K562 (cell line): Measurements from ENCODE around the gene COX5A. TPM values are rescaled to one million over a fixed set of nuclear protein-coding genes. Genes with fewer than 3 reads are reported as not detected.
A peak's percentile ranks its signal among the peaks of the same experiment; 100 is the strongest.

Experiments used
- ATAC-seq: fragments of 200-7000 bp; cut with Tn5 transposase; 3 replicates; pipeline ENCODE4 v1.9.1; 2020; ENCODE audit warnings: moderate library complexity
- BruUV-seq: library from RNA; stranded (reverse); fragments of 400-500 nt; replicated peaks from 2 replicates; lab custom pipeline; 2021; lab: Mats Ljungman, UMichigan
- CTCF ChIA-PET: fragments of 300-600 bp; formaldehyde crosslinking; extraction: SDS; loops from one replicate; lab custom pipeline; 2021; ENCODE audit warnings: low intra/inter-chr PET ratio; lab: Yijun Ruan, JAX
- POLR2A ChIA-PET: fragments of 300-600, 350-650 bp; sonication (Branson Sonifier 250); formaldehyde crosslinking; extraction: SDS; loops from one replicate; lab custom pipeline; 2021; ENCODE audit warnings: antibody characterized with exemption, inconsistent platforms; lab: Yijun Ruan, JAX
- DNase-seq, 4 experiments: peaks; one replicate each; pipeline versions ENCODE4 v3.0.0 to v3.0.0-alpha.2; 2011 to 2018; ENCODE audit warnings: low spot score in 3 of 4, mixed read lengths in 3 of 4; ENCODE audit errors: extremely low read depth in 1 of 4
- FAIRE-seq: peaks from 2 replicates; lab custom pipeline; 2011; peaks lifted over from hg19 to GRCh38; lab: Jason Lieb, UNC
- H2AFZ ChIP-seq: 2 replicates; pipeline ENCODE4 v1.6.0; 2011; ENCODE audit warnings: low read depth, low read length, control low read depth, inconsistent platforms
- H3K27ac ChIP-seq: fragments of 200-600 bp; 3 replicates; pipeline ENCODE4 v1.8.0; 2011; ENCODE audit warnings: low read depth, mild to moderate bottlenecking, control low read depth, inconsistent platforms, low read length, moderate library complexity, mixed read lengths; ENCODE audit errors: extremely low read depth
- H3K27me3 ChIP-seq, 2 experiments: fragments of 300-600 bp in 1 of 2; 2 replicates in 1 of 2; 3 replicates in 1 of 2; pipeline versions ENCODE4 v1.6.0 to v1.8.0; 2011; ENCODE audit warnings: inconsistent platforms in 2 of 2, low read length in 2 of 2, mild to moderate bottlenecking in 1 of 2, mixed read lengths in 1 of 2, moderate library complexity in 1 of 2; ENCODE audit not compliant: control insufficient read depth in 2 of 2, insufficient read depth in 2 of 2
- H3K36me3 ChIP-seq: fragments of 300-600 bp; 3 replicates; pipeline ENCODE4 v1.8.0; 2011; ENCODE audit warnings: mild to moderate bottlenecking, low read length, inconsistent platforms; ENCODE audit not compliant: control insufficient read depth, insufficient read depth
- H3K4me1 ChIP-seq, 2 experiments: fragments of 200-600 bp in 1 of 2; replicated peaks in 1 of 2; 2 replicates in 1 of 2; 3 replicates in 1 of 2; pipeline versions ENCODE4 v1.5.1 to v1.8.0; 2011; ENCODE audit warnings: inconsistent platforms in 2 of 2, low read length in 2 of 2, mild to moderate bottlenecking in 1 of 2, mixed read lengths in 1 of 2, moderate library complexity in 1 of 2; ENCODE audit not compliant: control insufficient read depth in 2 of 2, insufficient read depth in 2 of 2
- H3K4me2 ChIP-seq: 2 replicates; pipeline ENCODE4 v1.6.1; 2011; ENCODE audit warnings: low read length, control low read depth, inconsistent platforms, mixed read lengths; ENCODE audit not compliant: insufficient read depth
- H3K4me3 ChIP-seq: fragments of 200-600 bp; sonication (generic), shearing (Covaris generic); 2 replicates; pipeline ENCODE4 v1.5.1; 2016; ENCODE audit warnings: control low read depth, inconsistent platforms
- H3K79me2 ChIP-seq: fragments of 200-600 bp; 3 replicates; pipeline ENCODE4 v1.8.0; 2011; ENCODE audit warnings: low read length, inconsistent platforms; ENCODE audit not compliant: control insufficient read depth, insufficient read depth
- H3K9ac ChIP-seq, 2 experiments: 2 replicates each; pipeline versions ENCODE4 v1.6.0 to v1.6.1; 2011; ENCODE audit warnings: low read depth in 2 of 2, low read length in 2 of 2, control low read depth in 1 of 2, inconsistent platforms in 1 of 2, mild to moderate bottlenecking in 1 of 2, mixed read lengths in 1 of 2; ENCODE audit not compliant: insufficient read depth in 1 of 2
- H3K9me1 ChIP-seq: one replicate; pipeline ENCODE4 v1.6.0; 2011; ENCODE audit warnings: inconsistent platforms, mild to moderate bottlenecking, low read length, moderate library complexity; ENCODE audit not compliant: control insufficient read depth, insufficient read depth
- H3K9me3 ChIP-seq: replicated peaks from 2 replicates; pipeline ENCODE4 v1.5.1; 2011; ENCODE audit warnings: low read depth, low read length, inconsistent platforms; ENCODE audit not compliant: control insufficient read depth, insufficient read depth
- H4K20me1 ChIP-seq: replicated peaks from 2 replicates; pipeline ENCODE4 v1.6.1; 2011; ENCODE audit warnings: low read length, inconsistent platforms, mixed read lengths; ENCODE audit not compliant: control insufficient read depth, insufficient read depth
- ELK1 ChIP-seq: sonication (generic); formaldehyde crosslinking; IDR thresholded peaks from 2 replicates; pipeline ENCODE4 v1.8.1; 2022; ENCODE audit warnings: missing genetic modification reagents
- HNRNPLL ChIP-seq: fragments of 200-400 bp; formaldehyde crosslinking; IDR thresholded peaks from 2 replicates; pipeline ENCODE4 v1.6.1; 2017; ENCODE audit warnings: low read length, low read depth, mild to moderate bottlenecking; ENCODE audit not compliant: poor library complexity, severe bottlenecking
- JUND ChIP-seq, 2 experiments: IDR thresholded peaks; 2 replicates in 1 of 2; 3 replicates in 1 of 2; pipeline ENCODE4 v1.6.1; 2011; ENCODE audit warnings: borderline replicate concordance in 2 of 2, low read depth in 2 of 2, low read length in 2 of 2, improper control_type of control experiment in 1 of 2, missing biosample characterization in 1 of 2, missing genetic modification characterization in 1 of 2, missing genetic modification reagents in 1 of 2
- L3MBTL2 ChIP-seq: fragments of 450-650 bp; IDR thresholded peaks from 2 replicates; pipeline ENCODE4 v1.6.1; 2016; ENCODE audit warnings: mild to moderate bottlenecking, moderate library complexity
- MAFG ChIP-seq: fragments of 450-650 bp; conservative IDR thresholded peaks from 2 replicates; pipeline ENCODE4 v1.6.1; 2016; ENCODE audit warnings: missing genetic modification characterization, missing compliant biosample characterization
- MAZ ChIP-seq, 2 experiments: fragments of 450-650 bp in 1 of 2; sonication (generic) in 1 of 2; formaldehyde crosslinking; IDR thresholded peaks in 1 of 2; conservative IDR thresholded peaks in 1 of 2; 2 replicates each; pipeline versions ENCODE4 v1.4.0 to v1.5.0; 2020; ENCODE audit warnings: mild to moderate bottlenecking in 1 of 2, missing genetic modification reagents in 1 of 2
- NR2C1 ChIP-seq, 2 experiments: fragments of 450-650 bp; IDR thresholded peaks; 2 replicates each; pipeline ENCODE4 v1.6.1; 2017; ENCODE audit warnings: mild to moderate bottlenecking in 2 of 2, antibody characterized with exemption in 1 of 2, inconsistent platforms in 1 of 2, missing compliant biosample characterization in 1 of 2, missing genetic modification characterization in 1 of 2
- PHF20 ChIP-seq: fragments of 450-650 bp; IDR thresholded peaks from 2 replicates; pipeline ENCODE4 v1.6.1; 2018; ENCODE audit not compliant: partially characterized antibody
- PPARD ChIP-seq: fragments of 250-450 bp; sonication (Bioruptor Pico); IDR thresholded peaks from 2 replicates; pipeline ENCODE4 v1.8.0; 2022; ENCODE audit warnings: inconsistent platforms, mild to moderate bottlenecking, moderate library complexity
- PTBP1 ChIP-seq: fragments of 200-400 bp; formaldehyde crosslinking; IDR thresholded peaks from 2 replicates; pipeline ENCODE4 v1.6.1; 2017; ENCODE audit warnings: low read depth, low read length
- TAF1 ChIP-seq: IDR thresholded peaks from 2 replicates; pipeline ENCODE4 v1.6.1; 2011; ENCODE audit warnings: mild to moderate bottlenecking, low read length, moderate library complexity; ENCODE audit not compliant: insufficient read depth, control insufficient read depth, severe bottlenecking; ENCODE audit errors: extremely low read depth
- TBL1XR1 ChIP-seq, 2 experiments: IDR thresholded peaks; 2 replicates each; pipeline ENCODE4 v1.6.1; 2012; ENCODE audit warnings: improper control_type of control experiment in 2 of 2, low read length in 2 of 2, mild to moderate bottlenecking in 1 of 2
- TCFL5 ChIP-seq: fragments of 250-450 bp; sonication (Bioruptor Pico); conservative IDR thresholded peaks from 2 replicates; pipeline ENCODE4 v1.6.1; 2021; ENCODE audit warnings: mild to moderate bottlenecking, moderate library complexity, matching md5 sums
- ZBTB7A ChIP-seq: IDR thresholded peaks from 2 replicates; pipeline ENCODE4 v1.6.1; 2011; ENCODE audit warnings: low read depth, mild to moderate bottlenecking, low read length, moderate library complexity, borderline replicate concordance; ENCODE audit not compliant: control insufficient read depth
- ZNF212 ChIP-seq: fragments of 450-650 bp; formaldehyde crosslinking; IDR thresholded peaks from 2 replicates; pipeline ENCODE4 v1.4.0; 2020; ENCODE audit warnings: mild to moderate bottlenecking
- WGBS: fragments of 100-300 bp; shearing (Covaris generic); methylation state at CpG from one replicate; pipeline ENCODE4 v1.1.6; 2016; ENCODE audit warnings: low coverage, mixed read lengths; ENCODE audit not compliant: insufficient coverage; ENCODE audit errors: missing lambda C conversion rate; 5-methylcytosine and 5-hydroxymethylcytosine counted together
- in situ Hi-C: fragments of 300-500 bp; cut with MboI; formaldehyde crosslinking; loops from 4 replicates; pipeline ENCODE4 v1.15.0; 2018; ENCODE audit warnings: inconsistent platforms, mixed read lengths
- intact Hi-C: fragments of 100-400 bp; cut with micrococcal nuclease; formaldehyde crosslinking; loops from 2 replicates; pipeline ENCODE4 v1.14.2; 2022
- polyA plus RNA-seq, 8 experiments: library from polyadenylated mRNA; depleted of rRNA in 4 of 8; stranded (reverse) in 5 of 8; unstranded in 3 of 8; fragments of >200 nt; fragmentation: Nextera tagmentation in 2 of 8; fragmentation: Illumina TruSeq in 1 of 8; extraction: Ambion mirVana in 2 of 8; extraction: Trizol in 1 of 8; gene quantifications; 2 replicates each; pipeline versions ENCODE4 v1.2.1 to v1.2.3, GENCODE V29; 2011 to 2014; ENCODE audit warnings: inconsistent platforms in 1 of 8, missing spikeins in 1 of 8
- total RNA-seq, 7 experiments: library from RNA; depleted of rRNA in 6 of 7; stranded (reverse); fragments of >200 nt in 6 of 7; fragmentation: Illumina TruSeq in 2 of 7; extraction: Trizol in 2 of 7; gene quantifications; 2 replicates each; pipeline versions ENCODE4 v1.2.1 to v1.2.3, GENCODE V29; 2011 to 2021; ENCODE audit warnings: low replicate concordance in 1 of 7
- TF ChIP-seq, protein P1 (sequence below): sonication (generic); formaldehyde crosslinking; IDR thresholded peaks from 2 replicates; pipeline ENCODE4 v1.8.1; 2023; ENCODE audit warnings: mild to moderate bottlenecking, missing genetic modification reagents

COX5A gene
- total and polyA plus RNA-seq, 9 of the 15 experiments (the other 6 are each of a cell fraction or from before 2014, with no cell fraction given) = 86.8 to 553 (median 371) TPM

DNA sequence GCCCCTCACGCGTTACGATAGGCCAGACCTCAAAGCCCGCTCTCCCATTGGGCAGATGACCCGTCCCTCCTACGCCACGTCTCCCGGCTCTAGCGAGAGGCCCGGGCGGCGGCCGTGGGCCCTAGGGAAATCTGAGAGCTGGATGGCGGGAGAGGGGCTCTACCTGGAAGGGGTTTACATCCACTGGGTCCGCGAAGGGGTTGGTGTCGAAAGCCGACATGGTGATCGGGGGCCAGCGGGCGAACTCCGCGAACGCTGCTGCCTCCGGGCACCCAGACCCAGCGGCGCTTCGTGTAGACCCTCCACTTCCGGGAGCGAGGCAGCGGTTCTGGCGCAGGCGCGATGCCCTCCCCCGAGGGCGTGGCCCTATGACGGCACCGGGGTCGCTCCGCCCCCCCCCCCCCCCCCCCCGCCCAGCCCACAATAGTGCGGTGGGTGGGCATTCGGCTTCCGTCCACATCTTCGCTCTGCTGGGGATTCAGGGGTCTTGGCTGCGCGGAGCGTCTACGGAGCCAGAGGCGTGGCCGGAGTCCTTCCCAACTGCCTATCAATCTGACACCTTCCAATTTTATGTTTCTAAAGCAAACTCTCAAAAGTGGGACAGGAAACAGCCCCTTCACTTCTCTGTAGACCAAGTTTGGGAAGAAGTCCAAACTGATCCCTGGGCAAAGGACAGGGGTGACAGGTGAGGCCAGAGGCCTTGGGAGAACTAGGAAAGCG is 64.7 kb downstream of the COX5A start, which contains the start of gene SCAMP2:
Gene SCAMP2, minus strand, starts transcription at position 330 of the 720 bp plus-strand sequence. Its CDS starts 110 bp downstream, at position 220.
- no TSS peak for BruUV-seq
- WGBS = under 1% methylated on average over 26 of the region's 52 CpGs
- TF ChIP-seq HNRNPLL (peak; percentile 51), TCFL5 (CRISPR knock-in tag) (no peak), TBL1XR1 (IDR thresholded peaks at IDR 0.05; ENCODE audit: low read length in 2 of 2) (0 out of 4 replicates have a peak, but pooled peaks of 1 of the 2 experiments have one; percentile 8), PPARD (CRISPR knock-in tag) (no peak), ZNF212 (CRISPR knock-in tag) (no peak), NR2C1 (IDR thresholded peaks at IDR 0.05) (no peak), NR2C1 (tag; IDR thresholded peaks at IDR 0.05) (peak; percentile 50; the same call in 1 of the 2 replicates), ELK1 (no peak), ZBTB7A (peak; percentile 72; the same call in 1 of the 2 replicates), TAF1 (peak; percentile 77), PHF20 (peak; percentile 98), PTBP1 (no peak), L3MBTL2 (peak; percentile 85), MAZ (CRISPR knock-in tag; conservative IDR thresholded peaks at IDR 0.05 in 1 of 2, IDR thresholded peaks at IDR 0.05 in 1 of 2) (peak; percentile 65 to 80), JUND (IDR thresholded peaks at IDR 0.05; ENCODE audit: borderline replicate concordance, low read depth, low read length) (0 out of 2 replicates have a peak, but pooled peaks have one; percentile 21), JUND (tag; IDR thresholded peaks at IDR 0.05; ENCODE audit: borderline replicate concordance, low read depth, low read length) (0 out of 3 replicates have a peak, but pooled peaks have one; percentile 6), MAFG (tag) (no peak)
- TF ChIP-seq, protein P1, sequence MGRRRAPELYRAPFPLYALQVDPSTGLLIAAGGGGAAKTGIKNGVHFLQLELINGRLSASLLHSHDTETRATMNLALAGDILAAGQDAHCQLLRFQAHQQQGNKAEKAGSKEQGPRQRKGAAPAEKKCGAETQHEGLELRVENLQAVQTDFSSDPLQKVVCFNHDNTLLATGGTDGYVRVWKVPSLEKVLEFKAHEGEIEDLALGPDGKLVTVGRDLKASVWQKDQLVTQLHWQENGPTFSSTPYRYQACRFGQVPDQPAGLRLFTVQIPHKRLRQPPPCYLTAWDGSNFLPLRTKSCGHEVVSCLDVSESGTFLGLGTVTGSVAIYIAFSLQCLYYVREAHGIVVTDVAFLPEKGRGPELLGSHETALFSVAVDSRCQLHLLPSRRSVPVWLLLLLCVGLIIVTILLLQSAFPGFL (CRISPR knock-in tag) = 0 out of 2 replicates have a peak, but pooled peaks have one; percentile 57

More for the DNA sequence above, 64.7 kb downstream of the COX5A start, which contains the start of gene SCAMP2:
- intact Hi-C loops = no loop called here
- POLR2A ChIA-PET = interaction anchor here (1.1 to 1.5 kb wide), 2 partner anchors 10 to 33 kb away, joined by 4 to 5 read pairs; no protein-coding TSS in a partner anchor
- peak; percentile 100 for ATAC-seq
- in situ Hi-C loops = no loop called here
- peaks cover 24% of the 10 kb centered on the region for H3K36me3 ChIP-seq
- DNase-seq = peak; percentile 95 to 98 (median 96)
- H3K27ac ChIP-seq = peak within 1 kb of the TSS; percentile 93
- H3K4me2 ChIP-seq = peak within 1 kb of the TSS; percentile 99
- CTCF ChIA-PET = no interaction called here
- peak within 1 kb of the TSS; percentile 98 for H2AFZ ChIP-seq
- no peaks in the 10 kb centered on the region; the same call in 1 of the 2 replicates for H3K9me3 ChIP-seq
- H3K79me2 ChIP-seq = peaks cover 45% of the 10 kb centered on the region
- no peaks in the 10 kb centered on the region for H3K9me1 ChIP-seq
- H3K9ac ChIP-seq = peak within 1 kb of the TSS; percentile 93 to 99
- peaks cover 17 to 19% of the 10 kb centered on the region in 2 experiments; a peak in 4 of 5 replicates for H3K4me1 ChIP-seq
- peaks cover 10% of the 10 kb centered on the region; the same call in 1 of the 2 replicates for H4K20me1 ChIP-seq
- peak within 1 kb of the TSS; percentile 76 for H3K4me3 ChIP-seq
- FAIRE-seq = peak; percentile 85
- no peaks in the 10 kb centered on the region for H3K27me3 ChIP-seq
